Spinal cord (tissue), 10 donors: ENCODE measurements around the gene RGMA. TPM values are rescaled to one million over a fixed set of nuclear protein-coding genes. Genes with fewer than 3 reads are reported as not detected.

ENCODE experiments used
- DNase-seq, 6 donors: peaks; one replicate each; pipeline versions ENCODE4 v3.0.0 to v3.0.0-alpha.2; 2013 to 2015; ENCODE audit warnings: low spot score in 6 of 6, low read depth in 4 of 6
- H3K27ac ChIP-seq: one replicate; pipeline ENCODE4 v1.5.1; 2013; ENCODE audit warnings: low read depth, low read length, control low read depth
- H3K27me3 ChIP-seq: one replicate; pipeline ENCODE4 v1.6.1; 2013; ENCODE audit warnings: low read length; ENCODE audit not compliant: control insufficient read depth, insufficient read depth
- H3K36me3 ChIP-seq: one replicate; pipeline ENCODE4 v1.6.1; 2013; ENCODE audit warnings: low read length; ENCODE audit not compliant: control insufficient read depth, insufficient read depth
- H3K4me1 ChIP-seq: one replicate; pipeline ENCODE4 v1.6.1; 2013; ENCODE audit warnings: low read length; ENCODE audit not compliant: control insufficient read depth, insufficient read depth
- H3K4me3 ChIP-seq: one replicate; pipeline ENCODE4 v1.5.1; 2013; ENCODE audit warnings: low read depth, low read length, control low read depth
- H3K9me3 ChIP-seq: one replicate; pipeline ENCODE4 v1.6.1; 2013; ENCODE audit warnings: low read length; ENCODE audit not compliant: control insufficient read depth, insufficient read depth
- WGBS: methylation state at CpG from one replicate; pipeline ENCODE4 v1.1.5; 2013; ENCODE audit warnings: missing lambda C conversion rate; ENCODE audit not compliant: insufficient coverage; 5-methylcytosine and 5-hydroxymethylcytosine counted together
- polyA plus RNA-seq, 2 donors: library from polyadenylated mRNA; unstranded; fragments of 120-200 nt; gene quantifications; one replicate each; pipeline ENCODE4 v1.2.1, GENCODE V29; 2013; ENCODE audit not compliant: insufficient read length in 2 of 2
- total RNA-seq, 2 donors: library from RNA; depleted of rRNA in 1 of 2; stranded (reverse); fragments of 120-200 nt in 1 of 2; fragments of >200 nt in 1 of 2; gene quantifications; one replicate each; pipeline versions ENCODE4 v1.2.3 to v1.2.4, GENCODE V29; 2013 to 2014
- donor health status: healthy.

The RGMA gene
- total and polyA plus RNA-seq, 4 donors, result 20.7 to 356 (median 185) TPM

DNA sequence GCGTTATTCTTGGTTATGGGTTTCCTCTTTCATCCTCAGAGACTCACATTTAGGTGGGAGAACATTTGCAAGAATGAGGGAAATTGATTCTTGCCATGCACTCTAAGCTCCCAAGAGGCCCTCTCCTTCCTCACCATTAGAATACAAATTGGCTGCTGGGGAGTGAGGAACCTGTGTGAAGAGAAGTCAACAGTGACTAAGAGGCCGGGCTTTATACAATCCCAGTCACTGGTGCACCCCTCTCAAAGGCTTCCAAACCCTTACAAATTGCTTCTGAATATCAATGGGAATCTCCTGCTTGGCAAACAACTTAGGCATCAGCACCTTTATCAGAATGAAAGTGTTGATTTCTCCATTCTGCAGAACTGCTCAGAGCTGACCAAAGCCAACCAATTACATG, 16.5 kb upstream of the RGMA start:
- Histone ChIP-seq H3K4me3 (no peak overlapping the region), H3K27me3 (peaks cover 7% of the 10 kb centered on the region), H3K27ac (no peak overlapping the region), H3K4me1 (peaks cover 4% of the 10 kb centered on the region), H3K9me3 (peaks cover 3% of the 10 kb centered on the region), H3K36me3 (peaks cover 9% of the 10 kb centered on the region)
- DNase-seq, result peak in 1 of 6 donors; percentile 70
- WGBS, result 80% methylated on average over 1 of the region's 2 CpGs

DNA sequence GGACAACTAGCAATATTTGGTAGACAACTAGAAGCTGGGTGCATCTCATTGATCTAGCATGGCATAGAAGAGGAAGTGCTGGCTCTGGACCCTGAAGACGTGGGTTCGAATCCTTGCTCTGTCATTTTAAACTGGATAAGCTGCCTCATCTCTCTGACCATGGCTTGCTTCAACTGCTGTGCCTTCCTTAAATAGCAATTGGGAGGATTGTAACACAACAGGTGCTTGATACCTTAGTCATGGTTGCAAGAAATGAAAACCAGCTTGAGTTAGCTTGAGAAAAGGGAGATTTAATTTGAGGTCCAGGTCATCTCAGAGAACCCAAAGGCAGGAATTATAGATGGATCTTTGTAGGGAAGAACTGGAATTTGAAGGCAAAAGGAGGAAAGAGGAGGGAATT, 14.8 kb upstream of the RGMA start:
- no peak overlapping the region for H3K27ac ChIP-seq
- DNase-seq, result no peak
- no peaks in the 10 kb centered on the region for H3K4me1 ChIP-seq
- peaks cover 3% of the 10 kb centered on the region for H3K36me3 ChIP-seq
- H3K27me3 ChIP-seq, result no peaks in the 10 kb centered on the region
- H3K9me3 ChIP-seq, result peaks cover 3% of the 10 kb centered on the region
- WGBS, result 100% methylated on average over 2 of the region's 2 CpGs
- H3K4me3 ChIP-seq, result no peak overlapping the region

DNA sequence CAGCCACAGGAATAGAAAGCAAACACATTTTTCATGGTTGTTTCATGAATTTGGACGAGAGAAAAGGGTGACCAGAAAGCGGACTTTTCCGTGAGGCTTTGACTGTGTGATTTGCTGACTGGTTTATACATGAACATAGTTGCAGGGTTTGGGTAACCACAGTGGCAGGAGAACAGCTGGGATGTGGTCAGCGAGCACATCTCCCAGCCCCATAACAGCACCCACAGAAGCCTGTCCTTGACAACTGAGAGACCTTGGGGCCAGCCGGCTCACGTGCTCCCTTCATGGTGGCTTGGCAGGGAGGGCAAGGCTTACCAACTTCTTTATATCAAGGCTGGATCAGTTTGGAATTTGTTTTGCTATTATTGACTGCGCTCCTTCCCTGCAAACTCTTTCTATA, 13.2 kb upstream of the RGMA start:
- no peaks in the 10 kb centered on the region for H3K27me3 ChIP-seq
- H3K36me3 ChIP-seq, result no peaks in the 10 kb centered on the region
- H3K4me3 ChIP-seq, result no peak overlapping the region
- H3K4me1 ChIP-seq, result no peaks in the 10 kb centered on the region
- WGBS, result 90% methylated on average over 2 of the region's 7 CpGs
- H3K27ac ChIP-seq, result no peak overlapping the region
- peaks cover 3% of the 10 kb centered on the region for H3K9me3 ChIP-seq
- DNase-seq, result no peak

DNA sequence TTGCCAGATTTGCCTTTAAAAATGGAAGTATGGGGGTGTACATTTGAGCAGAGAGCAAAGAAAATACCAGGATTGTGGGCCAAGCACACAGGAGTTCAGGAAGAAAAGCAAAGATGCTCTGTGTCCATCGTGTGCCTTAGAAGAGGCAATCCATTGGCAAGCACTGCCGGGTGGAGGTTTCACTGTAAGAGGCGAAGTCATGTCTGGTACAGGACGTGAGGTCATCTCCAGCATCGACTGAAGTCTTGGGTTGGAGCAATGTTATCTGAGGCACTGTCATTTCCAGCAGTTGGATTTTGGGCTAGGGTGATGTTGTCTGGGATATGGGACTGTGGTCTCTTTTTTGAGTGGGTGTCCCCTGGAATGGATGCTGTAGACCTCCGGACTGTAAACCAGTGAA, 4.8 kb upstream of the RGMA start:
- no peak for DNase-seq
- H3K4me3 ChIP-seq, result no peak overlapping the region
- peaks cover 3% of the 10 kb centered on the region for H3K27me3 ChIP-seq
- H3K4me1 ChIP-seq, result peaks cover 6% of the 10 kb centered on the region
- H3K9me3 ChIP-seq, result no peaks in the 10 kb centered on the region
- H3K36me3 ChIP-seq, result no peaks in the 10 kb centered on the region
- no peak overlapping the region for H3K27ac ChIP-seq
- WGBS, result 93% methylated on average over 6 of the region's 6 CpGs

DNA sequence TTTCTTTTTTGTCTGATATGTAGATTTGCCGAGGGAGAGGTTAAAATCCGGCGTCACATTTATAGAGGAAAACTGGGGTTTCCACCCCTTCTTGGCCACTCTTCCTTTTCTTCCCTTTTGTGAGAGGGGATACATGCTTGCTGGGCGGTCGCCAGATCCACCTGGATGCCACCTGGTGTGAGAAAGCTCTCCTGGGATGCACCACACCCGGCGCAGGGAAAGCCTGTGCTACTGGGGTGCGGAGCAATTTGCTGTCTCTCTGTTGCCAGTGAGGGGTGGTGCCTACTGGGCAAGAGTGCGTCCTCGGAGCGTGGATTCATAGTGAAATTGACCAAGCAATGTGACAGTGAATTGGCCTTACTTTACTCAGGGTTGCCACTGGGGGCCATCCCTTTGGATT, 2.5 kb upstream of the RGMA start:
- H3K27ac ChIP-seq, result no peak overlapping the region

DNA sequence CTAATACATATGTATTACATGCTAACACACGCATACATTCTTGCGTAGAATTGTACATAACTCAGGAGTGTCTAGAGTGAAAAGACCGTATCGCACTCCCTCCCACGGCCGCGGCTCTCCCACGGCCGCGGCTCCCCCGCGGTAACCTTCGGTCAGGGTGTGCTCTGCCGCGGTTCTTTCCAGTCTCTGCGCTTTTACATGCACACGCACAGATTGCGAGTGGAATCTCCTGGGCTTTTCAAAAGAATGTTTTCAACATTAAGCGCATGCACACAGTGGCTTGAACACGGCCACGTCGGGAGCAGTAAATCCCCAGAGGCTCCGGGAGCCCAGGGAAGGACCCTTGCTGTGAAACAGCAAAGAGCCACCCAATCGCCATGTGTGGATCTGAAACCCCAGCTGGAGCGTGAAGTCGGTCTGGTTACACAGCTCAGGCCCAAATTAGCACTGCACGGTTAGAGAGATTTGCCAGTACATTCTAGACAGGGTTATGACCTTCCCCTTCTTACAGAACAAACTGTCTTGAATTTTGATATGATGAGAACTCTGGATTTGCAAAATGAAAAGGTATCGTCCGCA, 805 bp upstream of the RGMA start:
- WGBS, result 2% methylated on average over 20 of the region's 29 CpGs
- H3K4me3 ChIP-seq, result peak overlapping the region; percentile 46
- DNase-seq, result peak in 2 of 6 donors; percentile 55 to 77

More for the DNA sequence above, 2.5 kb upstream of the RGMA start:
- peaks cover 15% of the 10 kb centered on the region for H3K4me1 ChIP-seq
- H3K4me3 ChIP-seq, result no peak overlapping the region
- DNase-seq, result no peak
- H3K27me3 ChIP-seq, result peaks cover 9% of the 10 kb centered on the region
- WGBS, result 63% methylated on average over 9 of the region's 11 CpGs
- no peaks in the 10 kb centered on the region for H3K36me3 ChIP-seq
- H3K9me3 ChIP-seq, result no peaks in the 10 kb centered on the region

DNA sequence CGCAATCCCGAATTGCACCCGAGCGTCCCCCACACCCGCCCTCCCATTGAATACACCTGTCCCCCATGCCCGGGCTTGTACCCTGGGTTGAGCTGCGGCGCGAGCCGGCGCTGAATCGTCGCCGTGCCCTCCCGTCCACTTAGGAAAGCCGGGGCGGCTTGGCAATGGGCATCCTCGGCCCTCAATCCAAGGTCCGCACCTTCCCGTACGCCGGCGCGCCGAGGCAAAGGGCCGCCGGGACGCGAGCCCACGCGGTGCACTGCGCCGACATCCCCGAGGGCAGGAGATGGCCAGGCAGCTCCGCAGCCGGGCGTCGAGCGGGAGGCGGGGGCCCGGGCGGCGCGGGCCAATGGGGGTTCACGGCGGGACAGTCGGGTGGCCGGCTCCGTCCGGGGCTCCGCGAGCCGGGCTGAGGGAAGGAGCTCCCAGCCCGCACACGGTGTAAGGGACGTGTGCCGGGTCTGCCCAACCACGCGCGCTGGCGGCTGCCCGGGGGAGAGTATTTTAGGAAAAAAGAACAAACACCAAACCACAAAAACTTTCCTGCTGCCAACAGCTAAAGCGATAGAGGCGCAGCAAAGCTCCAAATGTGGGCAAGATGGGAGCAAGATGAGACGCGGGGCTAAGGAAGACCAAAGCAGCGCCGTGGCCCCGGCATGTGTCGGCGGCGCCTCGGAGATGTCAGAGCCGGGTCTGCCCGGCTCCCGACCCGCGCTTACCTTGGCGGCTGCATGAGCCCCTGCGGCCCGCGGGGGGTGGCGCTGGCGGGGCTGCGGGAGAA, 621 bp downstream of the RGMA start:
- H3K36me3 ChIP-seq, result no peaks in the 10 kb centered on the region
- DNase-seq, result peak in 2 of 6 donors; percentile 72 to 77
- peak overlapping the region; percentile 89 for H3K27ac ChIP-seq
- H3K4me1 ChIP-seq, result peaks cover 22% of the 10 kb centered on the region
- WGBS, result under 1% methylated on average over 76 of the region's 85 CpGs
- H3K4me3 ChIP-seq, result peak overlapping the region; percentile 56
- peaks cover 9% of the 10 kb centered on the region for H3K27me3 ChIP-seq
- no peaks in the 10 kb centered on the region for H3K9me3 ChIP-seq

More for the DNA sequence above, 805 bp upstream of the RGMA start:
- Histone ChIP-seq H3K27ac (peak overlapping the region; percentile 62), H3K9me3 (no peaks in the 10 kb centered on the region), H3K27me3 (peaks cover 9% of the 10 kb centered on the region), H3K4me1 (peaks cover 15% of the 10 kb centered on the region), H3K36me3 (no peaks in the 10 kb centered on the region)

DNA sequence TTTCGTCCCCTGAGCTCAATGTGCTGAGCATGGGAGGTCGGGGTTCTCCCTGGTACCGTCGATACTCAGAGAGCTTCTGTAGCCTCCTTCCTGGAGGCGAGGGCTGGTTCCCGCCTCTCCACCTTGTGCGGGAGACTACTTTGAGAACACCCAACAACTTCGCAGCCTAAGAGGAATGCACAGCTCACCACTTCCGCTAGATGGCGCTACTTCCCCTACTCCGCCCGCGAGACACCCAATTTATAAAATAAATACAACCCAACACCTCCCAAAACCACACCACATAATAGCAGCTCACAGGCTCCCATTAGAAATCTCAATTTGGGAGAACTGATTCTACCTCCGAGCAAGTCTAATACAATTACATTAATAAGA, 1.2 kb downstream of the RGMA start:
- Histone ChIP-seq H3K9me3 (no peaks in the 10 kb centered on the region), H3K27me3 (peaks cover 9% of the 10 kb centered on the region), H3K4me1 (peaks cover 28% of the 10 kb centered on the region), H3K4me3 (peak overlapping the region; percentile 56), H3K27ac (peak overlapping the region; percentile 89), H3K36me3 (no peaks in the 10 kb centered on the region)
- DNase-seq, result peak in 5 of 6 donors; percentile 84 to 98 (median 88)
- WGBS, result 0% methylated on average over 14 of the region's 14 CpGs

DNA sequence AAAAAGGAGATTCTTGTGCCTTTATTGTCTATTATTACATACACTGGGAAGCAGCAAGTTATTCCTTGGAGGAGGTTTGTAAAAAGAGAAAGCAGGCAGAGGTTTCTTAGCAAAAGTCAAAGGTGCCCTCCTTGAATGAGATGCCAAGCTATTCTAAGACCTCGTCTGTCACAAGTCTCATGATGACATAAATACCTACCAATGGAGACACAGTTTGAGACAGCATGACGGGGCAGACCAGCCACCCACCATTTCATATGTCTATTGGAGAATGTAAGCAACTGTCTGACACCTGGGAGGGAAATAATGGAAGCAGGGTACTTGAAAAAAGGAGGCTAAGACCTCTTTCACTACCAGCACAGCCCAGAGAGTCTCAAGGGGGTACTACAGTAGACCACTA, 2.2 kb downstream of the RGMA start:
- no peaks in the 10 kb centered on the region for H3K36me3 ChIP-seq
- no CpG with 5 or more reads among the region's 2 CpGs for WGBS
- H3K27me3 ChIP-seq, result peaks cover 9% of the 10 kb centered on the region
- H3K27ac ChIP-seq, result peak overlapping the region; percentile 89
- DNase-seq, result peak in 2 of 6 donors; percentile 35 to 75
- H3K4me3 ChIP-seq, result peak overlapping the region; percentile 56
- no peaks in the 10 kb centered on the region for H3K9me3 ChIP-seq
- peaks cover 29% of the 10 kb centered on the region for H3K4me1 ChIP-seq

DNA sequence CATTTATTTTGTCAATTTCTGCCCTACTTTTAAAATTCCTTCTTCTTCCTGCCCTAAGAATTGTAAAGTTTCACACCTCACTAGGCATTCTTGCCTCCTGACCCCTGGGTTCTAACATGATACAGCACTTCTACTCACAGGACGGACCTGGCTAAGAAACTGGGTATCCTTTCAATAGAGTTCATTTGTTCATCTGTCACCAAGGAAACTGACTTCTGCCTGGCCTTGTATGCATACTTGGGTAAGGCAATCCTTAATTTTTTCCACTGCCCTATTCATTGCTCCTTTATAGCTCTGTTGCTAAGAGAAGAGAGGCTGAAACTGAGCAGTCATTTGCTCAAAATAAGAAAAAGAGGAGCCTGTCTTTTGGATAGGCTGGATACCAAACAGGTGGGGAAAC, 3.3 kb downstream of the RGMA start:
- no peak overlapping the region for H3K4me3 ChIP-seq
- peaks cover 9% of the 10 kb centered on the region for H3K27me3 ChIP-seq
- H3K9me3 ChIP-seq, result no peaks in the 10 kb centered on the region
- DNase-seq, result peak in 2 of 6 donors; percentile 80 to 82
- 25% methylated on average over 1 of the region's 1 CpG for WGBS
- H3K4me1 ChIP-seq, result peaks cover 29% of the 10 kb centered on the region
- H3K36me3 ChIP-seq, result no peaks in the 10 kb centered on the region
- peak overlapping the region; percentile 89 for H3K27ac ChIP-seq
